ENCODE data around the gene AMMECR1. TPM values are rescaled to one million over a fixed set of nuclear protein-coding genes. Genes with fewer than 3 reads are reported as not detected.

The AMMECR1 gene
- total and polyA plus RNA-seq, 2 of the 8 experiments (the other 6 are each of a cell fraction or from before 2014, with no cell fraction given): 10.2 to 21.2 TPM

GRCh38 chrX:110276778-110277177 lies 41.1 kb downstream of the AMMECR1 start (continued):
- no peak for TF ChIP-seq GABPA (IDR thresholded peaks at IDR 0.05; ENCODE audit: borderline replicate concordance, insufficient read depth, low read length)
